HepG2 (cell line): ENCODE measurements around the gene ARFGAP1. TPM values are rescaled to one million over a fixed set of nuclear protein-coding genes. Genes with fewer than 3 reads are reported as not detected.

Experiments
- ATAC-seq: fragments of 200-7000 bp; cut with Tn5 transposase; 3 replicates; pipeline ENCODE4 v1.9.1; 2020; ENCODE audit warnings: mild to moderate bottlenecking, moderate library complexity
- BruUV-seq: library from RNA; stranded (reverse); fragments of 400-500 nt; replicated peaks from 2 replicates; lab custom pipeline; 2021; lab: Mats Ljungman, UMichigan
- CTCF ChIA-PET: fragments of 300-600 bp; formaldehyde crosslinking; extraction: SDS; loops from one replicate; lab custom pipeline; 2021; ENCODE audit warnings: low total read pairs, inconsistent platforms, low intra/inter-chr PET ratio; lab: Yijun Ruan, JAX
- POLR2A ChIA-PET: fragments of 350-600 bp; sonication (Branson Sonifier 250); formaldehyde crosslinking; loops from one replicate; lab custom pipeline; 2020; ENCODE audit warnings: antibody characterized with exemption, inconsistent platforms; lab: Yijun Ruan, JAX
- DNase-seq: peaks from one replicate; pipeline ENCODE4 v3.0.0-alpha.2; 2015; ENCODE audit warnings: low spot score
- FAIRE-seq: peaks from 3 replicates; lab custom pipeline; 2011; peaks lifted over from hg19 to GRCh38; lab: Jason Lieb, UNC
- H2AFZ ChIP-seq: one replicate; pipeline ENCODE4 v1.6.1; 2011; ENCODE audit warnings: low read length, inconsistent platforms
- H3K27ac ChIP-seq: fragments of 300-600 bp; 3 replicates; pipeline ENCODE4 v1.8.0; 2011; ENCODE audit warnings: mixed run types, mild to moderate bottlenecking, mixed read lengths, low read length, inconsistent platforms; ENCODE audit not compliant: insufficient read depth; ENCODE audit errors: extremely low read length
- H3K27me3 ChIP-seq, 2 experiments: fragments of 200-600 bp in 1 of 2; 2 replicates in 1 of 2; 3 replicates in 1 of 2; pipeline versions ENCODE4 v1.6.0 to v1.8.0; 2011; ENCODE audit warnings: low read length in 2 of 2, mild to moderate bottlenecking in 2 of 2, moderate library complexity in 2 of 2, inconsistent platforms in 1 of 2; ENCODE audit not compliant: insufficient read depth in 2 of 2, control insufficient read depth in 1 of 2
- H3K36me3 ChIP-seq, 2 experiments: fragments of 200-600 bp in 1 of 2; replicated peaks in 1 of 2; 2 replicates in 1 of 2; 3 replicates in 1 of 2; pipeline versions ENCODE4 v1.5.1 to v1.8.0; 2011; ENCODE audit warnings: low read length in 2 of 2, inconsistent platforms in 1 of 2; ENCODE audit not compliant: insufficient read depth in 2 of 2, control insufficient read depth in 1 of 2
- H3K4me1 ChIP-seq: 2 replicates; pipeline ENCODE4 v1.5.1; 2012; ENCODE audit warnings: low read length, inconsistent platforms; ENCODE audit not compliant: insufficient read depth
- H3K4me2 ChIP-seq: 2 replicates; pipeline ENCODE4 v1.6.0; 2011; ENCODE audit warnings: low read depth, low read length, inconsistent platforms
- H3K4me3 ChIP-seq, 3 experiments: fragments of 200-600 bp in 1 of 3; sonication (generic), shearing (Covaris generic) in 1 of 3; replicated peaks in 1 of 3; 2 replicates each; pipeline ENCODE4 v1.5.1; 2011 to 2016; ENCODE audit warnings: low read length in 3 of 3, inconsistent platforms in 2 of 3, low read depth in 2 of 3, mild to moderate bottlenecking in 2 of 3, control low read depth in 1 of 3, mixed read lengths in 1 of 3; ENCODE audit not compliant: insufficient read depth in 1 of 3
- H3K79me2 ChIP-seq: one replicate; pipeline ENCODE4 v1.6.1; 2011; ENCODE audit warnings: low read length, inconsistent platforms; ENCODE audit not compliant: insufficient read depth
- H3K9ac ChIP-seq: 2 replicates; pipeline ENCODE4 v1.6.0; 2011; ENCODE audit warnings: mild to moderate bottlenecking, low read depth, low read length, inconsistent platforms; ENCODE audit not compliant: insufficient read depth
- H3K9me3 ChIP-seq: 2 replicates; pipeline ENCODE4 v1.5.1; 2012; ENCODE audit warnings: mild to moderate bottlenecking, low read length
- H4K20me1 ChIP-seq: 2 replicates; pipeline ENCODE4 v1.6.0; 2011; ENCODE audit warnings: inconsistent platforms, mild to moderate bottlenecking, low read length, moderate library complexity; ENCODE audit not compliant: insufficient read depth
- SOX6 ChIP-seq, 2 experiments: fragments of 450-650 bp in 1 of 2; sonication (generic) in 1 of 2; formaldehyde crosslinking in 1 of 2; IDR thresholded peaks; 2 replicates each; pipeline versions ENCODE4 v1.4.0 to v1.6.1; 2017 to 2020; ENCODE audit warnings: antibody characterized with exemption in 1 of 2, mild to moderate bottlenecking in 1 of 2, missing genetic modification reagents in 1 of 2
- ZFX ChIP-seq: sonication (generic); formaldehyde crosslinking; IDR thresholded peaks from 2 replicates; pipeline ENCODE4 v1.4.0; 2020; ENCODE audit warnings: mild to moderate bottlenecking, low read depth, missing genetic modification reagents, moderate library complexity
- WGBS: methylation state at CpG from one replicate; pipeline ENCODE4 v1.1.6; 2017; ENCODE audit warnings: low lambda C conversion rate; 5-methylcytosine and 5-hydroxymethylcytosine counted together
- in situ Hi-C: cut with HindIII; loops from 2 replicates; pipeline ENCODE4 v1.10.0; 2017; ENCODE audit warnings: low pct_unique_long_range_greater_than_20kb; ENCODE audit not compliant: extremely low pct_ligation_motif_present
- intact Hi-C: fragments of 100-400 bp; cut with micrococcal nuclease; formaldehyde crosslinking; loops from one replicate; pipeline ENCODE4 v1.10.0; 2022; ENCODE audit not compliant: unreplicated experiment
- polyA plus RNA-seq, 8 experiments: library from polyadenylated mRNA; depleted of rRNA in 3 of 8; stranded (reverse) in 7 of 8; unstranded in 1 of 8; fragments of >200 nt; fragmentation: Illumina TruSeq in 4 of 8; extraction: Trizol in 4 of 8; gene quantifications; 2 replicates each; pipeline versions ENCODE4 v1.2.1 to v1.2.3, GENCODE V29; 2011 to 2016; ENCODE audit warnings: low read depth in 4 of 8, missing spikeins in 1 of 8, mixed read lengths in 1 of 8; ENCODE audit not compliant: insufficient read depth in 1 of 8
- total RNA-seq, 5 experiments: library from RNA; depleted of rRNA; stranded (reverse); fragments of >200 nt; fragmentation: Illumina TruSeq; extraction: Trizol; gene quantifications; 2 replicates each; pipeline ENCODE4 v1.2.3, GENCODE V29; 2016; ENCODE audit warnings: low read depth in 1 of 5
- TF ChIP-seq, protein P1 (sequence below): sonication (generic); formaldehyde crosslinking; IDR thresholded peaks from 2 replicates; pipeline ENCODE4 v1.9.0; 2021; ENCODE audit warnings: missing genetic modification reagents, borderline replicate concordance
- TF ChIP-seq, protein P2 (sequence below): sonication (generic); formaldehyde crosslinking; conservative IDR thresholded peaks from 2 replicates; pipeline ENCODE4 v1.8.1; 2023; ENCODE audit warnings: missing genetic modification reagents

ARFGAP1 gene
- total and polyA plus RNA-seq, 2 of the 13 experiments (the other 11 are each of a cell fraction or from before 2014, with no cell fraction given), result 132 TPM

DNA sequence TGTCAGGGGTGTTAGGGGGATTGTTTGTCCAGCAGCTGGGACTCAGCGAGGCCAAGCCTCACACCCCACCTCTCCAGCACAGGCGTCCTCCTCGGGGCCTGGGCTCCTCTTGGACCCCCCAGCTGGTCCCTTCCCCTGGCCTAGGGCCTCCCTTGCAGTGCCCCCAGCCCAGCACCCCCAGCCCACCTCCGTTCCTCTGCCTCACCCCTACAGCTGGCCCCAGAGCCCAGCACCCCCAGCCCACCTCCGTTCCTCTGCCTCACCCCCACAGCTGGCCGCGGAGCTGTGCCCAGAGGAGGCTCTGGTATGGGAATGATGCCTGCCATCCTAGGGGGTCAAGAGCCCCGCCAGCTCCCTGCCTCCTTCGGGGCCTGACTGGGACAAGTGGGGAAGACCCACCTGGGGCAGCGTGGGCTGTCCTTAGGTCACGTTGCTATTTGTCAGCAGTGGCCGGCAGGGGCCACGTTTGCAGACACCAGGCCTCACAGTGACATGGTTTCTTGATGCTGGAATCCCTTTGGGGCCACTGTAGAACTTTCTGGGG lies 12.4 kb downstream of the ARFGAP1 start:
- Histone ChIP-seq H3K4me1 (no peaks in the 10 kb centered on the region), H3K27ac (no peak overlapping the region), H3K4me3 (no peak overlapping the region), H3K9me3 (no peaks in the 10 kb centered on the region), H3K79me2 (no peaks in the 10 kb centered on the region), H3K4me2 (no peak overlapping the region), H2AFZ (no peak overlapping the region), H3K27me3 (no peaks in the 10 kb centered on the region), H3K36me3 (peaks cover 43 to 66% of the 10 kb centered on the region in 2 experiments), H3K9ac (no peak overlapping the region), H4K20me1 (peaks cover 7% of the 10 kb centered on the region; the same call in 1 of the 2 replicates)
- FAIRE-seq (no peak), ATAC-seq (no peak), DNase-seq (no peak)
- WGBS, result 97% methylated on average over 13 of the region's 13 CpGs
- TF ChIP-seq, protein P1, sequence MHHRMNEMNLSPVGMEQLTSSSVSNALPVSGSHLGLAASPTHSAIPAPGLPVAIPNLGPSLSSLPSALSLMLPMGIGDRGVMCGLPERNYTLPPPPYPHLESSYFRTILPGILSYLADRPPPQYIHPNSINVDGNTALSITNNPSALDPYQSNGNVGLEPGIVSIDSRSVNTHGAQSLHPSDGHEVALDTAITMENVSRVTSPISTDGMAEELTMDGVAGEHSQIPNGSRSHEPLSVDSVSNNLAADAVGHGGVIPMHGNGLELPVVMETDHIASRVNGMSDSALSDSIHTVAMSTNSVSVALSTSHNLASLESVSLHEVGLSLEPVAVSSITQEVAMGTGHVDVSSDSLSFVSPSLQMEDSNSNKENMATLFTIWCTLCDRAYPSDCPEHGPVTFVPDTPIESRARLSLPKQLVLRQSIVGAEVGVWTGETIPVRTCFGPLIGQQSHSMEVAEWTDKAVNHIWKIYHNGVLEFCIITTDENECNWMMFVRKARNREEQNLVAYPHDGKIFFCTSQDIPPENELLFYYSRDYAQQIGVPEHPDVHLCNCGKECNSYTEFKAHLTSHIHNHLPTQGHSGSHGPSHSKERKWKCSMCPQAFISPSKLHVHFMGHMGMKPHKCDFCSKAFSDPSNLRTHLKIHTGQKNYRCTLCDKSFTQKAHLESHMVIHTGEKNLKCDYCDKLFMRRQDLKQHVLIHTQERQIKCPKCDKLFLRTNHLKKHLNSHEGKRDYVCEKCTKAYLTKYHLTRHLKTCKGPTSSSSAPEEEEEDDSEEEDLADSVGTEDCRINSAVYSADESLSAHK, result no peak
- 0 out of 2 replicates have a peak, but pooled peaks have one; percentile 8 for TF ChIP-seq ZFX (CRISPR knock-in tag)
- no peak for TF ChIP-seq SOX6 (IDR thresholded peaks at IDR 0.05)
- no peak for TF ChIP-seq SOX6 (CRISPR knock-in tag; IDR thresholded peaks at IDR 0.05)
- TF ChIP-seq, protein P2, sequence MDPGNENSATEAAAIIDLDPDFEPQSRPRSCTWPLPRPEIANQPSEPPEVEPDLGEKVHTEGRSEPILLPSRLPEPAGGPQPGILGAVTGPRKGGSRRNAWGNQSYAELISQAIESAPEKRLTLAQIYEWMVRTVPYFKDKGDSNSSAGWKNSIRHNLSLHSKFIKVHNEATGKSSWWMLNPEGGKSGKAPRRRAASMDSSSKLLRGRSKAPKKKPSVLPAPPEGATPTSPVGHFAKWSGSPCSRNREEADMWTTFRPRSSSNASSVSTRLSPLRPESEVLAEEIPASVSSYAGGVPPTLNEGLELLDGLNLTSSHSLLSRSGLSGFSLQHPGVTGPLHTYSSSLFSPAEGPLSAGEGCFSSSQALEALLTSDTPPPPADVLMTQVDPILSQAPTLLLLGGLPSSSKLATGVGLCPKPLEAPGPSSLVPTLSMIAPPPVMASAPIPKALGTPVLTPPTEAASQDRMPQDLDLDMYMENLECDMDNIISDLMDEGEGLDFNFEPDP (CRISPR knock-in tag), result 0 out of 2 replicates have a peak, but pooled peaks have one; percentile 68
- POLR2A ChIA-PET, result interaction anchor here (1.1 kb wide), 1 partner anchor 13 kb away, joined by 4 read pairs; the partner anchor contains the start of gene ARFGAP1
- BruUV-seq, result no TSS peak
- intact Hi-C loops, result no loop called here
- CTCF ChIA-PET, result no interaction called here
- in situ Hi-C loops, result no loop called here
